Epithelial cell of proximal tubule (primary cell): ENCODE data around the gene ROCK2. TPM values are rescaled to one million over a fixed set of nuclear protein-coding genes. Genes with fewer than 3 reads are reported as not detected.
"Not testable (repeated sequence)": the region's sequence is repeated elsewhere in the genome, so short reads cannot be mapped to it uniquely, and the experiment has no call there.

Experiments used
- DNase-seq: peaks from one replicate; pipeline ENCODE4 v3.0.0-alpha.2; 2011; ENCODE audit warnings: low read depth
- H3K4me3 ChIP-seq: 2 replicates; pipeline ENCODE4 v1.5.1; 2011; ENCODE audit warnings: low read depth, mild to moderate bottlenecking, low read length
- total RNA-seq: library from RNA; depleted of rRNA; stranded (reverse); fragments of >200 nt; gene quantifications from 2 replicates; pipeline ENCODE4 v1.2.3, GENCODE V29; 2015
- TF ChIP-seq, protein P1 (sequence below): conservative IDR thresholded peaks from 2 replicates; pipeline ENCODE4 v1.5.1; 2012; ENCODE audit warnings: low read depth, mild to moderate bottlenecking, low read length

Gene ROCK2
- total RNA-seq, 1 donor from 2014 or later = 22.2 TPM

DNA sequence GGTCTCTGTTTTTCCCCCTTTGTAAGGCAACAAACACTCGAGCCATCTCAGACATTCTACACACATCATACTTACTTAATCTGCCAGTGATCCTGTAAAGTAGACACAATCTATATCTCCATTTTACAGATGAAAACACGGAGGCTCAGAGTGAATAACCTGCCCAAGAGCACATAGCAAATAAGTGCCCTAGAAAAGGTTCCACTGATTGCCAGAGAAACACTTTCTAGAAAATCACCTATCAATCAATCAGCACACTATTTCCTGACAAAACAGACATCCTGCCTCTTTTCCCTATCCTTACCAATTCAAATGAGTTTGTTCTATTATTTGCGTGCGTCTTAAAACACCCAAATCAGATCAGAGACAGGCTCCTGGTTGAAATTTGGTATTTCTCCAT lies 165.2 kb downstream of the ROCK2 start:
- H3K4me3 ChIP-seq = no peak overlapping the region

DNA sequence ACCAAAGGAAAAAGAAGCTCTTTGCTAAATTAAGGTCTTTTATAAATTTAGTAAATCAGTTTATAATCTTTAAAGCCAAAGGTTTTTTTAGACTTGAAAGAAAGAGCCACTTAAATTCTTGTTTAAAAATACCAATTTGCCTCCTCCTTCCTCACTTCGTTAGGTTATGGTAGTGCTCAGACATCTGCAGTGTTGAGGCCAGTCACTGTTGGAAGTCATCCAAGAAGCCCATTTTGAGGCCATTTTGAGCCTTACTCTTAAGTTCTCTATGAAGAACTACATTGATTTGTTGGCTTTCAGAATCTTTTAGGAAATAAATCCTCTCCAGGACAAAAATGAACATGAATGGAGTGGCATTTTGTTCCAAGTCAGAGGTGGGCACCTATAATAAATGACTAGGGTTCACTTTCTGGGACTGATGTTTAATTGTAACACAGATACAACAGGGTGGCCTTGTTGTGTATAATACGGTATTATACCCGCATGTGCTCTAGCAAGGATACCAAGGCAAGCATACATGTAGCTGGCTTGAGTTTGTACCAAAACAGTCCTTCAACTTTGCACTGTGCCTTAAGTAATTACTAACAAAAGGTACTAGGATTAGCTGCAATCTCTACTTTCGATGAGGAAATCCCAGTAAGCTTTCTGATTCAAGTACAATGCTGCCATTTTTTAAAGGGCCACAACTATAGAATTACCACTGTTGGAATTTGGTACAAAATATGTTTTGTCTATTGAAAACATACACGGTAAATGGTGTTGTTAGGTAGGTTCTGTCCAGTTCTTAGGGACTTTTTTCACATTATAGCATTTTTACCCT lies 166.4 kb downstream of the ROCK2 start:
- no peak overlapping the region for H3K4me3 ChIP-seq
- TF ChIP-seq, protein P1, sequence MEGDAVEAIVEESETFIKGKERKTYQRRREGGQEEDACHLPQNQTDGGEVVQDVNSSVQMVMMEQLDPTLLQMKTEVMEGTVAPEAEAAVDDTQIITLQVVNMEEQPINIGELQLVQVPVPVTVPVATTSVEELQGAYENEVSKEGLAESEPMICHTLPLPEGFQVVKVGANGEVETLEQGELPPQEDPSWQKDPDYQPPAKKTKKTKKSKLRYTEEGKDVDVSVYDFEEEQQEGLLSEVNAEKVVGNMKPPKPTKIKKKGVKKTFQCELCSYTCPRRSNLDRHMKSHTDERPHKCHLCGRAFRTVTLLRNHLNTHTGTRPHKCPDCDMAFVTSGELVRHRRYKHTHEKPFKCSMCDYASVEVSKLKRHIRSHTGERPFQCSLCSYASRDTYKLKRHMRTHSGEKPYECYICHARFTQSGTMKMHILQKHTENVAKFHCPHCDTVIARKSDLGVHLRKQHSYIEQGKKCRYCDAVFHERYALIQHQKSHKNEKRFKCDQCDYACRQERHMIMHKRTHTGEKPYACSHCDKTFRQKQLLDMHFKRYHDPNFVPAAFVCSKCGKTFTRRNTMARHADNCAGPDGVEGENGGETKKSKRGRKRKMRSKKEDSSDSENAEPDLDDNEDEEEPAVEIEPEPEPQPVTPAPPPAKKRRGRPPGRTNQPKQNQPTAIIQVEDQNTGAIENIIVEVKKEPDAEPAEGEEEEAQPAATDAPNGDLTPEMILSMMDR = no peak
- DNase-seq = no peak

More for the DNA sequence above, 165.2 kb downstream of the ROCK2 start:
- DNase-seq = no peak
- TF ChIP-seq, protein P1 = no peak

GRCh38 chr2:11175293-11175795 lies 169.1 kb downstream of the ROCK2 start:
- no peak overlapping the region for H3K4me3 ChIP-seq
- no peak for DNase-seq
- TF ChIP-seq, protein P1 = no peak

DNA sequence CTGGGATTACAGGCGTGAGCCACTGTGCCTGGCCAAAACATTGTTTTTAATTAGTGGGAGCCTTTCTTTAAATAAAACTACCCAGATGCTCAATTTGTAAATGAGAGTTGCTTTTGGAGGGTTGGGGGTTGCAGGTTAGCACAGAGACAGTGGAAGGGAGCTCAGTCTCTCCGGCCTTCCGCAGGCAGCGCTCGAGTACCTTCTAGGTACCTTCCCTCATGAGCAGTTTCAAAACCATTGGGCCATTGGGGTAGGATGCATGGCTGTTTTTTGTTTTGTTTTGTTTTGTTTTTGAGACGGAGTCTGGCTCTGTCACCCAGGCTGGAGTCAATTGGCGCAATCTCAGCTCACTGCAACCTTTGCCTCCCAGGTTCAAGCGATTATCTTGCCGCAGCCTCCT lies 170.2 kb downstream of the ROCK2 start:
- TF ChIP-seq, protein P1 = no peak
- no peak overlapping the region for H3K4me3 ChIP-seq
- DNase-seq = no peak

- no peak for DNase-seq
- no peak overlapping the region for H3K4me3 ChIP-seq
- TF ChIP-seq, protein P1 = no peak
These were observed 175.1 kb downstream of the ROCK2 start for GRCh38 chr2:11169333-11169732.

GRCh38 chr2:11168488-11168887 lies 175.9 kb downstream of the ROCK2 start:
- DNase-seq = no peak
- TF ChIP-seq, protein P1 = no peak
- no peak overlapping the region for H3K4me3 ChIP-seq

DNA sequence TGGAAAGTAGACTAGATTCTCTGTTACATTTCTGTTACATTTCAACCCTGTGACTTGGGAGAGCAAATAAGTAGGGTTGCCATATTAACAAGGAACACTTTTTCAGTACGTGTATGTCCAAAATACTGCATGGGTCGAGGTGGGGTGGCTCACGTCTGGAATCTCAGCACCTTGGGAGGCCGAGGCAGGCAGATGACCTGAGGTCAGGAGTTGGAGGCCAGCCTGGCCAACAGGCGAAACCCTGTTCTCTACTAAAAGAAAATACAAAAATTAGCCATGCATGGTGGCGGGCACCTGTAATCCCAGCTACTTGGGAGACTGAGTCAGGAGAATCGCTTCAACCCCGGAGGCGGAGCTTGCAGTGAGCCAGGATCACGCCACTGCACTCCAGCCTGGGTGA lies 178.0 kb downstream of the ROCK2 start:
- H3K4me3 ChIP-seq = no peak overlapping the region
- no peak for DNase-seq
- TF ChIP-seq, protein P1 = no peak

GRCh38 chr2:11165046-11165445 lies 179.4 kb downstream of the ROCK2 start:
- H3K4me3 ChIP-seq, DNase-seq: not testable (repeated sequence)
